ENCODE measurements around the gene DTNBP1. TPM values are rescaled to one million over a fixed set of nuclear protein-coding genes. Genes with fewer than 3 reads are reported as not detected.

DTNBP1 gene
- polyA plus RNA-seq, 1 experiment, result 19.1 TPM

GRCh38 chr6:15604843-15605242 is 58.0 kb downstream of the DTNBP1 start:
- no peak for TF ChIP-seq CTCF (IDR thresholded peaks at IDR 0.05; ENCODE audit: insufficient read depth, low read depth, low read length)
- Histone ChIP-seq H3K4me3 (ENCODE audit: low read depth, low read length) (no peak overlapping the region), H3K36me3 (ENCODE audit: control insufficient read depth, insufficient read depth, low read length) (no peaks in the 10 kb centered on the region), H3K27me3 (ENCODE audit: control insufficient read depth, insufficient read depth, low read length) (no peaks in the 10 kb centered on the region)
- POLR2A ChIA-PET, result no interaction called here
- CTCF ChIA-PET, result interaction anchor here (1.1 kb wide), 1 partner anchor 15 kb away, joined by 3 read pairs; no protein-coding TSS in a partner anchor
- DNase-seq (ENCODE audit: low read depth), result no peak

DNA sequence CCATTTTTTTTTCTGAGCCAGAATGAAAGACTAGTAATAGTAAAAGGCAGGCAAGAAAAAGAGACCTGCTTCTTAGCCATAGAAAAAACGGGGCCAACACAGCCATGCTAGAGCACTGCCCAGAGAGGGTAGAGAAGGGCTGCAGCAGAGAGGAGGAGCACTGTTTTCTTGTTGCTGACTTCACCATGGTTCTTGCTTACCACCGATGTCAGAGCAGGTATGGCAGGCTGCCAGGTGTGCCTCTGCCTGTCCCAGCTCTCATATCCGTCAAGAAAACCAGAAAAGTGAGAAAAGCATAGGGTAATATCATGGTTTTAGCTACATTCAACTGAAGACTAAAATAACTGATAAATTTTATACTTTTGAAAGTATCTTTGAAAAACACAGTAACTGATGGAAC is 60.7 kb downstream of the DTNBP1 start:
- H3K36me3 ChIP-seq (ENCODE audit: control insufficient read depth, insufficient read depth, low read length), result no peaks in the 10 kb centered on the region
- no peak overlapping the region for H3K4me3 ChIP-seq (ENCODE audit: low read depth, low read length)
- no peaks in the 10 kb centered on the region for H3K27me3 ChIP-seq (ENCODE audit: control insufficient read depth, insufficient read depth, low read length)
- no peak for DNase-seq (ENCODE audit: low read depth)
- TF ChIP-seq CTCF (IDR thresholded peaks at IDR 0.05; ENCODE audit: insufficient read depth, low read depth, low read length), result no peak
- ChIA-PET CTCF (no interaction called here), POLR2A (no interaction called here)

- no peak for TF ChIP-seq CTCF (IDR thresholded peaks at IDR 0.05; ENCODE audit: insufficient read depth, low read depth, low read length)
- H3K27me3 ChIP-seq (ENCODE audit: control insufficient read depth, insufficient read depth, low read length), result no peaks in the 10 kb centered on the region
- H3K36me3 ChIP-seq (ENCODE audit: control insufficient read depth, insufficient read depth, low read length), result no peaks in the 10 kb centered on the region
- DNase-seq (ENCODE audit: low read depth), result no peak
- ChIA-PET CTCF (interaction anchor here (1.0 to 1.4 kb wide), 2 partner anchors 9 to 1387 kb away, joined by 3 read pairs; no protein-coding TSS in a partner anchor), POLR2A (no interaction called here)
- H3K4me3 ChIP-seq (ENCODE audit: low read depth, low read length), result no peak overlapping the region
Measured at GRCh38 chr6:15598273-15598798, 64.5 kb downstream of the DTNBP1 start.

GRCh38 chr6:15596186-15596896 is 66.5 kb downstream of the DTNBP1 start:
- POLR2A ChIA-PET, result no interaction called here
- no peak overlapping the region for H3K4me3 ChIP-seq (ENCODE audit: low read depth, low read length)
- no peaks in the 10 kb centered on the region for H3K36me3 ChIP-seq (ENCODE audit: control insufficient read depth, insufficient read depth, low read length)
- H3K27me3 ChIP-seq (ENCODE audit: control insufficient read depth, insufficient read depth, low read length), result no peaks in the 10 kb centered on the region
- CTCF ChIA-PET, result interaction anchor here (0.8 to 1.0 kb wide), 2 partner anchors 18 to 27 kb away, joined by 3 read pairs; no protein-coding TSS in a partner anchor
- DNase-seq (ENCODE audit: low read depth), result no peak
- TF ChIP-seq CTCF (IDR thresholded peaks at IDR 0.05; ENCODE audit: insufficient read depth, low read depth, low read length), result no peak

GRCh38 chr6:15595461-15596173 is 67.2 kb downstream of the DTNBP1 start:
- H3K36me3 ChIP-seq (ENCODE audit: control insufficient read depth, insufficient read depth, low read length), result no peaks in the 10 kb centered on the region
- H3K27me3 ChIP-seq (ENCODE audit: control insufficient read depth, insufficient read depth, low read length), result no peaks in the 10 kb centered on the region
- CTCF ChIA-PET, result no interaction called here
- POLR2A ChIA-PET, result no interaction called here
- DNase-seq (ENCODE audit: low read depth), result no peak
- no peak for TF ChIP-seq CTCF (IDR thresholded peaks at IDR 0.05; ENCODE audit: insufficient read depth, low read depth, low read length)
- H3K4me3 ChIP-seq (ENCODE audit: low read depth, low read length), result no peak overlapping the region

Data from BJ (cell line).